ENCODE measurements around the gene DECR2. TPM values are rescaled to one million over a fixed set of nuclear protein-coding genes. Genes with fewer than 3 reads are reported as not detected.

DECR2 gene
- 10 to 100 TPM in 1 of 2 donors, 1 to 10 TPM in 1; 7.5 to 10.6 TPM for total RNA-seq

- Mint-ChIP-seq H3K27ac (peak within 1 kb of the TSS; percentile 91), H3K4me1 (ENCODE audit: low read depth) (peaks cover 19% of the 10 kb centered on the region), H3K9me3 (no peaks in the 10 kb centered on the region), H3K36me3 (ENCODE audit: insufficient read depth in 2 of 2) (no peaks in the 10 kb centered on the region), H3K27me3 (ENCODE audit: low read depth) (no peaks in the 10 kb centered on the region), H3K4me3 (peak within 1 kb of the TSS; percentile 90 to 95)
- ATAC-seq (replicated peaks in 1 of 2) (peak; percentile 85 to 89), DNase-seq (peak; percentile 95 to 97)
Measured at GRCh38 chr16:401468-402348, at the start of gene DECR2. Gene DECR2 (plus strand): TSS chr16:401885. CDS start chr16:401964, 79 bp downstream.

GRCh38 chr16:352547-353403 is 48.9 kb upstream of the DECR2 start, which contains the start of gene AXIN1:
Gene AXIN1 (minus strand): TSS chr16:352723. CDS start chr16:347025, 5,698 bp downstream.
- Mint-ChIP-seq H3K4me1 (ENCODE audit: low read depth) (peaks cover 50% of the 10 kb centered on the region), H3K27me3 (ENCODE audit: low read depth) (no peaks in the 10 kb centered on the region)
- peak; percentile 83 to 86 for ATAC-seq (replicated peaks in 1 of 2)

GRCh38 chr16:353404-354290 is 48.0 kb upstream of the DECR2 start:
- ATAC-seq (replicated peaks in 1 of 2) (no peak), DNase-seq (peak in 1 of 2 donors; percentile 27)
- Mint-ChIP-seq H3K27ac (no peak overlapping the region), H3K4me3 (peak overlapping the region; percentile 20 to 38), H3K27me3 (ENCODE audit: low read depth) (no peaks in the 10 kb centered on the region), H3K36me3 (ENCODE audit: insufficient read depth in 2 of 2) (peaks cover 0 to 3% of the 10 kb centered on the region in 2 donors), H3K9me3 (no peaks in the 10 kb centered on the region), H3K4me1 (ENCODE audit: low read depth) (peaks cover 44% of the 10 kb centered on the region)

More at GRCh38 chr16:352547-353403, 48.9 kb upstream of the DECR2 start, which contains the start of gene AXIN1:
- H3K9me3 Mint-ChIP-seq, result no peaks in the 10 kb centered on the region
- peaks cover 0 to 3% of the 10 kb centered on the region in 2 donors for H3K36me3 Mint-ChIP-seq (ENCODE audit: insufficient read depth in 2 of 2)
- peak; percentile 100 for DNase-seq
- H3K27ac Mint-ChIP-seq, result peak within 1 kb of the TSS; percentile 91
- H3K4me3 Mint-ChIP-seq, result peak within 1 kb of the TSS; percentile 83 to 89

- Mint-ChIP-seq H3K36me3 (ENCODE audit: insufficient read depth in 2 of 2) (peaks cover 0 to 3% of the 10 kb centered on the region in 2 donors), H3K9me3 (no peaks in the 10 kb centered on the region), H3K27me3 (ENCODE audit: low read depth) (no peaks in the 10 kb centered on the region), H3K27ac (no peak overlapping the region), H3K4me1 (ENCODE audit: low read depth) (peaks cover 37% of the 10 kb centered on the region), H3K4me3 (peak overlapping the region in 1 of 2 donors; percentile 38)
- DNase-seq (no peak), ATAC-seq (replicated peaks in 1 of 2) (no peak)
Measured at GRCh38 chr16:354291-354881, 47.3 kb upstream of the DECR2 start.

- no peaks in the 10 kb centered on the region for H3K9me3 Mint-ChIP-seq
- H3K4me1 Mint-ChIP-seq (ENCODE audit: low read depth), result peaks cover 30% of the 10 kb centered on the region
- no peak for ATAC-seq (replicated peaks in 1 of 2)
- H3K4me3 Mint-ChIP-seq, result peak overlapping the region in 1 of 2 donors; percentile 29
- H3K27ac Mint-ChIP-seq, result no peak overlapping the region
- no peaks in the 10 kb centered on the region for H3K27me3 Mint-ChIP-seq (ENCODE audit: low read depth)
- peaks cover 0 to 3% of the 10 kb centered on the region in 2 donors for H3K36me3 Mint-ChIP-seq (ENCODE audit: insufficient read depth in 2 of 2)
- DNase-seq, result no peak
Measured at GRCh38 chr16:354971-355461, 46.7 kb upstream of the DECR2 start.

- peaks cover 16% of the 10 kb centered on the region for H3K4me1 Mint-ChIP-seq (ENCODE audit: low read depth)
- no peaks in the 10 kb centered on the region for H3K36me3 Mint-ChIP-seq (ENCODE audit: insufficient read depth in 2 of 2)
- H3K27me3 Mint-ChIP-seq (ENCODE audit: low read depth), result no peaks in the 10 kb centered on the region
- ATAC-seq (replicated peaks in 1 of 2), result no peak
- no peak overlapping the region for H3K27ac Mint-ChIP-seq
- DNase-seq, result no peak
- H3K4me3 Mint-ChIP-seq, result no peak overlapping the region
- H3K9me3 Mint-ChIP-seq, result no peaks in the 10 kb centered on the region
Measured at GRCh38 chr16:356741-357140, 44.9 kb upstream of the DECR2 start.

GRCh38 chr16:359067-359763 is 42.5 kb upstream of the DECR2 start:
- no peak for DNase-seq
- Mint-ChIP-seq H3K4me1 (ENCODE audit: low read depth) (peaks cover 12% of the 10 kb centered on the region), H3K9me3 (no peaks in the 10 kb centered on the region)

GRCh38 chr16:359871-360697 is 41.6 kb upstream of the DECR2 start:
- Mint-ChIP-seq H3K36me3 (ENCODE audit: insufficient read depth in 2 of 2) (no peaks in the 10 kb centered on the region), H3K4me3 (no peak overlapping the region), H3K27me3 (ENCODE audit: low read depth) (no peaks in the 10 kb centered on the region), H3K27ac (no peak overlapping the region), H3K9me3 (no peaks in the 10 kb centered on the region), H3K4me1 (ENCODE audit: low read depth) (peaks cover 7% of the 10 kb centered on the region)
- no peak for DNase-seq
- no peak for ATAC-seq (replicated peaks in 1 of 2)

More at GRCh38 chr16:359067-359763, 42.5 kb upstream of the DECR2 start:
- no peaks in the 10 kb centered on the region for H3K36me3 Mint-ChIP-seq (ENCODE audit: insufficient read depth in 2 of 2)
- no peak overlapping the region for H3K4me3 Mint-ChIP-seq
- H3K27me3 Mint-ChIP-seq (ENCODE audit: low read depth), result no peaks in the 10 kb centered on the region
- ATAC-seq (replicated peaks in 1 of 2), result no peak
- no peak overlapping the region for H3K27ac Mint-ChIP-seq

GRCh38 chr16:360698-361336 is 40.9 kb upstream of the DECR2 start:
- DNase-seq, result no peak

GRCh38 chr16:361341-361871 is 40.3 kb upstream of the DECR2 start:
- Mint-ChIP-seq H3K4me1 (ENCODE audit: low read depth) (no peaks in the 10 kb centered on the region), H3K9me3 (no peaks in the 10 kb centered on the region), H3K27me3 (ENCODE audit: low read depth) (no peaks in the 10 kb centered on the region), H3K4me3 (no peak overlapping the region), H3K27ac (no peak overlapping the region), H3K36me3 (ENCODE audit: insufficient read depth in 2 of 2) (no peaks in the 10 kb centered on the region)
- DNase-seq, result no peak
- ATAC-seq (replicated peaks in 1 of 2), result no peak

More at GRCh38 chr16:360698-361336, 40.9 kb upstream of the DECR2 start:
- H3K27ac Mint-ChIP-seq, result no peak overlapping the region
- ATAC-seq (replicated peaks in 1 of 2), result no peak
- no peaks in the 10 kb centered on the region for H3K9me3 Mint-ChIP-seq
- no peaks in the 10 kb centered on the region for H3K27me3 Mint-ChIP-seq (ENCODE audit: low read depth)
- H3K36me3 Mint-ChIP-seq (ENCODE audit: insufficient read depth in 2 of 2), result no peaks in the 10 kb centered on the region
- no peak overlapping the region for H3K4me3 Mint-ChIP-seq
- no peaks in the 10 kb centered on the region for H3K4me1 Mint-ChIP-seq (ENCODE audit: low read depth)
